Neuronal stem cell (in vitro differentiated cells): ENCODE results near the gene DEDD.

ENCODE experiments used
- DNase-seq: peaks from one replicate; pipeline ENCODE4 v3.0.0-alpha.2; 2013; ENCODE audit warnings: low spot score
- H2AFZ ChIP-seq: one replicate; pipeline ENCODE4 v1.6.1; 2013; ENCODE audit warnings: mild to moderate bottlenecking, low read length, inconsistent platforms
- H2AK5ac ChIP-seq: 2 replicates; pipeline ENCODE4 v1.6.1; 2013; ENCODE audit warnings: low read depth, mild to moderate bottlenecking, inconsistent platforms, low read length, moderate library complexity, mixed read lengths
- H2BK120ac ChIP-seq: 2 replicates; pipeline ENCODE4 v1.6.1; 2013; ENCODE audit warnings: low read depth, mild to moderate bottlenecking, inconsistent platforms, low read length, moderate library complexity, mixed read lengths
- H2BK12ac ChIP-seq: one replicate; pipeline ENCODE4 v1.6.1; 2013; ENCODE audit warnings: low read length, inconsistent platforms
- H2BK15ac ChIP-seq: 2 replicates; pipeline ENCODE4 v1.6.1; 2013; ENCODE audit warnings: mild to moderate bottlenecking, low read length, inconsistent platforms, mixed read lengths
- H2BK5ac ChIP-seq: one replicate; pipeline ENCODE4 v1.6.1; 2013; ENCODE audit warnings: inconsistent platforms, mild to moderate bottlenecking, low read length, moderate library complexity
- H3K14ac ChIP-seq: one replicate; pipeline ENCODE4 v1.6.1; 2013; ENCODE audit warnings: low read length, inconsistent platforms
- H3K18ac ChIP-seq: 2 replicates; pipeline ENCODE4 v1.6.1; 2013; ENCODE audit warnings: low read length, inconsistent platforms
- H3K23ac ChIP-seq: 2 replicates; pipeline ENCODE4 v1.6.1; 2013; ENCODE audit warnings: low read depth, mild to moderate bottlenecking, mixed read lengths, low read length, inconsistent platforms; ENCODE audit not compliant: poor library complexity
- H3K27ac ChIP-seq: replicated peaks from 3 replicates; pipeline ENCODE4 v1.5.1; 2013; ENCODE audit warnings: low read length, inconsistent platforms
- H3K27me3 ChIP-seq, 3 experiments: 2 replicates each; pipeline ENCODE4 v1.6.1; 2013; ENCODE audit warnings: low read length in 3 of 3, mild to moderate bottlenecking in 2 of 3, inconsistent platforms in 1 of 3, low read depth in 1 of 3, mixed read lengths in 1 of 3, moderate library complexity in 1 of 3; ENCODE audit not compliant: control insufficient read depth in 3 of 3, insufficient read depth in 3 of 3
- H3K36me3 ChIP-seq, 2 donors: replicated peaks in 1 of 2; 2 replicates each; pipeline ENCODE4 v1.6.1; 2013; ENCODE audit warnings: low read length in 2 of 2; ENCODE audit not compliant: control insufficient read depth in 2 of 2, insufficient read depth in 2 of 2
- H3K4ac ChIP-seq: 2 replicates; pipeline ENCODE4 v1.6.1; 2013; ENCODE audit warnings: inconsistent platforms, mild to moderate bottlenecking, low read length, moderate library complexity
- H3K4me1 ChIP-seq, 2 donors: 1 replicate in 1 of 2; 2 replicates in 1 of 2; pipeline ENCODE4 v1.6.1; 2013; ENCODE audit warnings: low read length in 2 of 2, low read depth in 1 of 2; ENCODE audit not compliant: control insufficient read depth in 2 of 2, insufficient read depth in 1 of 2
- H3K4me2 ChIP-seq: one replicate; pipeline ENCODE4 v1.6.1; 2013; ENCODE audit warnings: mild to moderate bottlenecking, low read length, inconsistent platforms; ENCODE audit not compliant: insufficient read depth, poor library complexity, severe bottlenecking
- H3K4me3 ChIP-seq, 2 donors: 2 replicates each; pipeline ENCODE4 v1.5.1; 2013; ENCODE audit warnings: low read length in 2 of 2, mild to moderate bottlenecking in 2 of 2, inconsistent platforms in 1 of 2, moderate library complexity in 1 of 2
- H3K79me1 ChIP-seq: one replicate; pipeline ENCODE4 v1.6.1; 2013; ENCODE audit warnings: low read depth, mild to moderate bottlenecking, inconsistent platforms, low read length, moderate library complexity
- H3K9ac ChIP-seq: one replicate; pipeline ENCODE4 v1.6.1; 2013; ENCODE audit warnings: mild to moderate bottlenecking, low read depth, low read length, inconsistent platforms; ENCODE audit not compliant: poor library complexity
- H3K9me3 ChIP-seq, 2 donors: replicated peaks in 1 of 2; 2 replicates each; pipeline versions ENCODE3 to v1.6.1; 2013; ENCODE audit warnings: low read length in 2 of 2, mild to moderate bottlenecking in 2 of 2, inconsistent platforms in 1 of 2, low read depth in 1 of 2, mixed read lengths in 1 of 2, moderate library complexity in 1 of 2; ENCODE audit not compliant: control insufficient read depth in 2 of 2, insufficient read depth in 1 of 2
- H4K8ac ChIP-seq: one replicate; pipeline ENCODE4 v1.6.1; 2013; ENCODE audit warnings: low read depth, mild to moderate bottlenecking, inconsistent platforms, low read length, moderate library complexity
- H4K91ac ChIP-seq: one replicate; pipeline ENCODE4 v1.6.1; 2013; ENCODE audit warnings: low read length, low read depth, mild to moderate bottlenecking, inconsistent platforms; ENCODE audit not compliant: poor library complexity
- WGBS, 2 donors: extraction: QIAGEN DNeasy Blood & Tissue Kit; methylation state at CpG; one replicate each; pipeline ENCODE4 v1.1.7; 2013; ENCODE audit warnings: missing lambda C conversion rate in 2 of 2, mixed read lengths in 1 of 2; ENCODE audit not compliant: insufficient read length in 2 of 2, insufficient replicate concordance in 1 of 2; ENCODE audit errors: extremely low coverage in 2 of 2; 5-methylcytosine and 5-hydroxymethylcytosine counted together

DEDD gene

DNA sequence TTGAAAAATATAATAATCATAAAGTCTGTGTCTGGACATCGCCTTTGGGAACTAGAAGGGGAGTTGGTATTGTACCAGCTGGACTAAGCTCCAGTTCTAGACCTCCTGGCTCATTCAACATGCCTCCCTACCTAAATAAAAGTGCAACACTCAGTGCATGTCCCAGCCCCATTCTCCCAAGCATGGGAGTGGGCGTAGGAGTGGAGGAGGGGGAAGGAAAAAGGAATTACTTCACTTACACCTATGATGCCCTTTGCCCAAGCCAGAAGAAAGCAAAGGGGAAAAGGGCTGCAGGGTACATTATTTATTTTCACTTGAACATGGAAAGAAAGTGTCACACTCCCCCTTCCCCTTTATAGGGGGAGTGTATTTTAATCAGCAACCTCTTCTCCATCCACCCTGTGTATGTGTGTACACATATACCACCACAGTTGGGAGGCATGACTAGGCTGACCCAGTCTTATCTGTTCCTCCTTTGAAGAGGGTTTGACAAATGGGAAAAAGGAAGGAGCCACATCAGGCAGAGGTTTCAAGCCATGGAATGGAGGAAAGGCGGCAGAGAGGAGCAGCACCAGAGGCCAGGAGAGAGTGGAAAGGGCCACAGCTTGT lies 11.3 kb downstream of the DEDD start:
- H3K14ac ChIP-seq = no peak overlapping the region
- no peak overlapping the region for H3K18ac ChIP-seq
- no peak overlapping the region for H3K4me2 ChIP-seq
- no peak overlapping the region for H2BK5ac ChIP-seq
- H3K79me1 ChIP-seq = peaks cover 6% of the 10 kb centered on the region
- no peak overlapping the region for H3K9ac ChIP-seq
- no peak overlapping the region for H2BK12ac ChIP-seq
- no peaks in the 10 kb centered on the region for H3K27me3 ChIP-seq
- H3K4ac ChIP-seq = no peak overlapping the region
- H2AFZ ChIP-seq = no peak overlapping the region
- no peak for DNase-seq
- no CpG with 5 or more reads among the region's 3 CpGs for whole genome bisulfite sequencing, 2 donors
- H3K27ac ChIP-seq = no peak overlapping the region
- no peak overlapping the region for H3K4me3 ChIP-seq
- H2BK15ac ChIP-seq = no peak overlapping the region
- peaks cover 48 to 77% of the 10 kb centered on the region in 2 donors for H3K36me3 ChIP-seq
- H2AK5ac ChIP-seq = no peak overlapping the region
- no peak overlapping the region for H2BK120ac ChIP-seq
- H4K91ac ChIP-seq = no peak overlapping the region
- H3K9me3 ChIP-seq = no peaks in the 10 kb centered on the region
- H4K8ac ChIP-seq = no peak overlapping the region
- H3K4me1 ChIP-seq = peaks cover 4 to 14% of the 10 kb centered on the region in 2 donors
- H3K23ac ChIP-seq = no peak overlapping the region

DNA sequence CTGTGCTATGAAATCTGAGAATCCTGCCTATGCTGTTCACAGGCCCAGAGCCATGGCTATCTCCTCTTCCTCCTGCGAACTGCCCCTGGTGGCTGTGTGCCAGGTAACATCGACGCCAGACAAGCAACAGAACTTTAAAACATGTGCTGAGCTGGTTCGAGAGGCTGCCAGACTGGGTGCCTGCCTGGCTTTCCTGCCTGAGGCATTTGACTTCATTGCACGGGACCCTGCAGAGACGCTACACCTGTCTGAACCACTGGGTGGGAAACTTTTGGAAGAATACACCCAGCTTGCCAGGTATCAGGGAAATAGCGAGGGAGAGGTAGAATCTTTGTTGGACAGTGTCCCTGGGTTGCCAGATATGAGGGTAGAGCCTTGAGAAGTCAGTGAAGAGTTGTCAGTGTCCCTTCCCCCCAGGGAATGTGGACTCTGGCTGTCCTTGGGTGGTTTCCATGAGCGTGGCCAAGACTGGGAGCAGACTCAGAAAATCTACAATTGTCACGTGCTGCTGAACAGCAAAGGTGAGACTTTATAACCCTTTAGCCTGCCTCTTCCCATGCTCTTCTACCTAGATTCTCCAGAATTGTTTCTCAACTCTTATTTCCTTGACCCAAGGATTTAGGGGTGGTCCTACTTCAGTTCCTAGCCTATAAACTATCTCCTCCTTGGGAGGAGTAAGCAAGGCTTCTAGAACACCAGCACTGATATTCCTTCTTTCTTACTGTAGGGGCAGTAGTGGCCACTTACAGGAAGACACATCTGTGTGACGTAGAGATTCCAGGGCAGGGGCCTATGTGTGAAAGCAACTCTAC lies 13.2 kb downstream of the DEDD start:
- Histone ChIP-seq H2BK12ac (no peak overlapping the region), H2BK5ac (no peak overlapping the region), H3K4me3 (peak overlapping the region in 1 of 2 donors; percentile 80), H2BK15ac (no peak overlapping the region), H3K27ac (no peak overlapping the region), H2AK5ac (no peak overlapping the region), H3K23ac (no peak overlapping the region), H3K14ac (no peak overlapping the region), H3K9ac (no peak overlapping the region), H3K4me1 (peaks cover 4 to 14% of the 10 kb centered on the region in 2 donors), H4K91ac (no peak overlapping the region), H2BK120ac (no peak overlapping the region), H3K36me3 (peaks cover 44 to 73% of the 10 kb centered on the region in 2 donors), H3K18ac (no peak overlapping the region), H2AFZ (no peak overlapping the region), H3K27me3 (no peaks in the 10 kb centered on the region), H3K4me2 (peak overlapping the region; percentile 74), H4K8ac (no peak overlapping the region), H3K9me3 (no peaks in the 10 kb centered on the region), H3K4ac (no peak overlapping the region), H3K79me1 (peaks cover 6% of the 10 kb centered on the region)
- DNase-seq = no peak
- no CpG with 5 or more reads among the region's 10 CpGs for WGBS, 2 donors

GRCh38 chr1:161117759-161118581 lies 14.5 kb downstream of the DEDD start, which contains the start of the genes NIT1 and PFDN2:
Gene NIT1, plus strand, starts transcription at chr1:161118105. Its CDS starts 72 bp downstream, at chr1:161118177.
Gene PFDN2, minus strand, starts transcription at chr1:161118037. Its CDS starts 11 bp downstream, at chr1:161118026.
- peak within 1 kb of the TSS; percentile 82 for H3K27ac ChIP-seq
- peak within 1 kb of the TSS; percentile 76 for H2AK5ac ChIP-seq
- H2BK5ac ChIP-seq = peak within 1 kb of the TSS; percentile 57
- peak; percentile 76 for DNase-seq
- H2BK120ac ChIP-seq = no peak within 1 kb of the TSS
- no peaks in the 10 kb centered on the region for H3K9me3 ChIP-seq
- H3K14ac ChIP-seq = no peak within 1 kb of the TSS
- peak within 1 kb of the TSS; percentile 79 for H3K4me2 ChIP-seq
- no peak within 1 kb of the TSS for H4K8ac ChIP-seq
- peaks cover 6% of the 10 kb centered on the region for H3K79me1 ChIP-seq
- H3K4me1 ChIP-seq = peaks cover 4 to 14% of the 10 kb centered on the region in 2 donors
- peak within 1 kb of the TSS; percentile 96 for H3K9ac ChIP-seq
- no peak within 1 kb of the TSS for H4K91ac ChIP-seq
- H3K36me3 ChIP-seq = peaks cover 35 to 68% of the 10 kb centered on the region in 2 donors
- peak within 1 kb of the TSS; percentile 80 to 93 for H3K4me3 ChIP-seq
- peak within 1 kb of the TSS; percentile 50 for H2BK15ac ChIP-seq
- peak within 1 kb of the TSS; percentile 86 for H2AFZ ChIP-seq
- H3K27me3 ChIP-seq = no peaks in the 10 kb centered on the region
- no CpG with 5 or more reads among the region's 58 CpGs for WGBS, 2 donors
- peak within 1 kb of the TSS; percentile 66 for H3K23ac ChIP-seq
- H2BK12ac ChIP-seq = no peak within 1 kb of the TSS
- H3K4ac ChIP-seq = no peak within 1 kb of the TSS
- peak within 1 kb of the TSS; percentile 88 for H3K18ac ChIP-seq
